Activated B cell treated with CpG ODN at 0.5 μM for 24 hours (primary cell): ENCODE data around the gene POLR3A. TPM values are rescaled to one million over a fixed set of nuclear protein-coding genes. Genes with fewer than 3 reads are reported as not detected.
"Not testable (repeated sequence)": the region's sequence is repeated elsewhere in the genome, so short reads cannot be mapped to it uniquely, and the experiment has no call there.

Experiments
- ATAC-seq: fragments of 200-7000 bp; cut with Tn5 transposase; one replicate; pipeline ENCODE4 v1.10.0; 2021; ENCODE audit warnings: low read depth, mild to moderate bottlenecking, moderate library complexity
- CTCF ChIA-PET: fragments of 350-600 bp; sonication (Branson Sonifier 250); formaldehyde crosslinking; loops from one replicate; lab custom pipeline; 2021; ENCODE audit warnings: antibody characterized with exemption; lab: Charles Lee
- POLR2A ChIA-PET: fragments of 350-600 bp; sonication (Branson Sonifier 250); formaldehyde crosslinking; loops from one replicate; lab custom pipeline; 2021; ENCODE audit warnings: antibody characterized with exemption; lab: Charles Lee
- DNase-seq: peaks from one replicate; pipeline ENCODE4 v3.0.0; 2022
- H3K27ac Mint-ChIP-seq: one replicate; pipeline ENCODE4 v1.8.0; 2020; ENCODE audit warnings: mixed read lengths
- H3K27me3 Mint-ChIP-seq: one replicate; pipeline ENCODE4 v1.8.0; 2021; ENCODE audit warnings: mixed read lengths
- H3K36me3 Mint-ChIP-seq: one replicate; pipeline ENCODE4 v1.8.0; 2021; ENCODE audit warnings: low read depth, mixed read lengths
- H3K4me1 Mint-ChIP-seq: one replicate; pipeline ENCODE4 v1.8.0; 2021; ENCODE audit warnings: mixed read lengths
- H3K4me3 Mint-ChIP-seq: one replicate; pipeline ENCODE4 v1.8.0; 2020; ENCODE audit warnings: mild to moderate bottlenecking, mixed read lengths
- H3K9me3 Mint-ChIP-seq: one replicate; pipeline ENCODE4 v1.8.0; 2020; ENCODE audit warnings: mixed read lengths
- CTCF ChIP-seq: fragments of 200-600 bp; IDR thresholded peaks from one replicate; pipeline ENCODE4 v1.8.0; 2022; ENCODE audit warnings: antibody characterized with exemption, mild to moderate bottlenecking
- intact Hi-C: fragments of 100-400 bp; cut with micrococcal nuclease; formaldehyde crosslinking; loops from one replicate; pipeline ENCODE4 v1.15.1; 2024
- total RNA-seq: library from RNA; stranded (reverse); gene quantifications from 2 replicates; pipeline ENCODE4 v1.2.3, GENCODE V29; 2022

The POLR3A gene
- total RNA-seq, 1 donor from 2014 or later: 20.3 TPM

- no peaks in the 10 kb centered on the region for H3K4me1 Mint-ChIP-seq
- no peak overlapping the region for H3K27ac Mint-ChIP-seq
- no peaks in the 10 kb centered on the region for H3K9me3 Mint-ChIP-seq
- no peaks in the 10 kb centered on the region for H3K27me3 Mint-ChIP-seq
- DNase-seq: no peak
- ChIA-PET POLR2A (no interaction called here), CTCF (no interaction called here)
- H3K4me3 Mint-ChIP-seq: no peak overlapping the region
- no peak for ATAC-seq
- intact Hi-C loops: no loop called here
- H3K36me3 Mint-ChIP-seq: no peaks in the 10 kb centered on the region
- TF ChIP-seq CTCF: no peak
Observed at GRCh38 chr10:78066012-78066411, 36.7 kb upstream of the POLR3A start.

GRCh38 chr10:78065611-78066010 lies 36.3 kb upstream of the POLR3A start:
- POLR2A ChIA-PET: no interaction called here

GRCh38 chr10:78064919-78065318 lies 35.6 kb upstream of the POLR3A start:
- H3K27ac Mint-ChIP-seq, H3K36me3 Mint-ChIP-seq, H3K27me3 Mint-ChIP-seq, CTCF ChIA-PET, H3K9me3 Mint-ChIP-seq, POLR2A ChIA-PET, intact Hi-C loops, H3K4me3 Mint-ChIP-seq, DNase-seq, H3K4me1 Mint-ChIP-seq, ATAC-seq: not testable (repeated sequence)

More at GRCh38 chr10:78065611-78066010, 36.3 kb upstream of the POLR3A start:
- CTCF ChIA-PET: no interaction called here
- H3K27me3 Mint-ChIP-seq: no peaks in the 10 kb centered on the region
- intact Hi-C loops: no loop called here
- no peak for TF ChIP-seq CTCF
- no peak overlapping the region for H3K27ac Mint-ChIP-seq
- no peaks in the 10 kb centered on the region for H3K36me3 Mint-ChIP-seq
- no peak overlapping the region for H3K4me3 Mint-ChIP-seq
- H3K4me1 Mint-ChIP-seq: no peaks in the 10 kb centered on the region
- no peak for ATAC-seq
- DNase-seq: no peak
- no peaks in the 10 kb centered on the region for H3K9me3 Mint-ChIP-seq

GRCh38 chr10:78063236-78063635 lies 33.9 kb upstream of the POLR3A start:
- H3K4me3 Mint-ChIP-seq: no peak overlapping the region
- no peak for DNase-seq
- H3K4me1 Mint-ChIP-seq: no peaks in the 10 kb centered on the region

GRCh38 chr10:78062296-78062695 lies 33.0 kb upstream of the POLR3A start:
- CTCF ChIA-PET: no interaction called here
- DNase-seq (no peak), ATAC-seq (no peak)
- H3K4me3 Mint-ChIP-seq: no peak overlapping the region
- no peaks in the 10 kb centered on the region for H3K27me3 Mint-ChIP-seq
- intact Hi-C loops: no loop called here
- H3K27ac Mint-ChIP-seq: no peak overlapping the region
- POLR2A ChIA-PET: no interaction called here
- H3K9me3 Mint-ChIP-seq: no peaks in the 10 kb centered on the region
- H3K4me1 Mint-ChIP-seq: no peaks in the 10 kb centered on the region
- H3K36me3 Mint-ChIP-seq: no peaks in the 10 kb centered on the region
- no peak for TF ChIP-seq CTCF

More at GRCh38 chr10:78063236-78063635, 33.9 kb upstream of the POLR3A start:
- ChIA-PET CTCF (no interaction called here), POLR2A (no interaction called here)
- Mint-ChIP-seq H3K36me3 (no peaks in the 10 kb centered on the region), H3K9me3 (no peaks in the 10 kb centered on the region), H3K27ac (no peak overlapping the region), H3K27me3 (no peaks in the 10 kb centered on the region)
- ATAC-seq: no peak
- intact Hi-C loops: no loop called here
- no peak for TF ChIP-seq CTCF
